Karpas-422 (cell line): ENCODE results near the gene ACAP2. TPM values are rescaled to one million over a fixed set of nuclear protein-coding genes. Genes with fewer than 3 reads are reported as not detected.
"Not testable (repeated sequence)": the region's sequence is repeated elsewhere in the genome, so short reads cannot be mapped to it uniquely, and the experiment has no call there.

ENCODE experiments used
- DNase-seq: peaks from one replicate; pipeline ENCODE4 v3.0.0-alpha.2; 2015
- H2AFZ ChIP-seq: fragments of 200-600 bp; sonication (generic); 2 replicates; pipeline ENCODE4 v1.6.1; 2014; ENCODE audit warnings: antibody characterized with exemption, low read length, mixed read lengths
- H3K27ac ChIP-seq: fragments of 200-600 bp; sonication (generic); 2 replicates; pipeline ENCODE4 v1.5.1; 2014; ENCODE audit warnings: mild to moderate bottlenecking, low read length, moderate library complexity
- H3K27me3 ChIP-seq: fragments of 200-600 bp; sonication (generic); 2 replicates; pipeline ENCODE4 v1.6.1; 2014; ENCODE audit warnings: low read length, mixed read lengths
- H3K36me3 ChIP-seq: fragments of 200-600 bp; sonication (generic); 2 replicates; pipeline ENCODE4 v1.6.1; 2014; ENCODE audit warnings: low read length, mixed read lengths; ENCODE audit not compliant: insufficient read depth
- H3K4me1 ChIP-seq: fragments of 200-600 bp; sonication (generic); 2 replicates; pipeline ENCODE4 v1.6.1; 2014; ENCODE audit warnings: mild to moderate bottlenecking, low read length, mixed read lengths
- H3K4me2 ChIP-seq: fragments of 200-600 bp; sonication (generic); 2 replicates; pipeline ENCODE4 v1.6.1; 2014; ENCODE audit warnings: low read length, low read depth, mild to moderate bottlenecking; ENCODE audit not compliant: poor library complexity, severe bottlenecking
- H3K4me3 ChIP-seq: fragments of 200-600 bp; sonication (generic); 2 replicates; pipeline ENCODE4 v1.5.1; 2014; ENCODE audit warnings: mild to moderate bottlenecking, antibody characterized with exemption, low read length, mixed read lengths
- H3K79me2 ChIP-seq: fragments of 200-600 bp; sonication (generic); 2 replicates; pipeline ENCODE4 v1.6.1; 2014; ENCODE audit warnings: mild to moderate bottlenecking, low read length, mixed read lengths
- H3K9ac ChIP-seq: fragments of 200-600 bp; sonication (generic); 2 replicates; pipeline ENCODE4 v1.6.0; 2014; ENCODE audit warnings: low read length
- H3K9me2 ChIP-seq: fragments of 200-600 bp; sonication (generic), shearing (Covaris generic); replicated peaks from 2 replicates; pipeline ENCODE4 v1.6.0; 2014; ENCODE audit warnings: mild to moderate bottlenecking, low read length, moderate library complexity; ENCODE audit not compliant: insufficient read depth
- H3K9me3 ChIP-seq: fragments of 300-700, 200-600 bp; sonication (generic); 2 replicates; pipeline ENCODE4 v1.6.1; 2014; ENCODE audit warnings: low read length, mixed read lengths
- H4K20me1 ChIP-seq: fragments of 200-600 bp; sonication (generic); 2 replicates; pipeline ENCODE4 v1.6.1; 2014; ENCODE audit warnings: mild to moderate bottlenecking, antibody characterized with exemption, low read length, low read depth; ENCODE audit not compliant: insufficient read depth
- total RNA-seq: library from RNA; depleted of rRNA; stranded (reverse); fragments of >200 nt; shearing (Covaris generic); gene quantifications from 2 replicates; pipeline ENCODE4 v1.2.3, GENCODE V29; 2014; ENCODE audit warnings: low replicate concordance

The ACAP2 gene
- total RNA-seq, 1 experiment from 2014 or later: 260 TPM

DNA sequence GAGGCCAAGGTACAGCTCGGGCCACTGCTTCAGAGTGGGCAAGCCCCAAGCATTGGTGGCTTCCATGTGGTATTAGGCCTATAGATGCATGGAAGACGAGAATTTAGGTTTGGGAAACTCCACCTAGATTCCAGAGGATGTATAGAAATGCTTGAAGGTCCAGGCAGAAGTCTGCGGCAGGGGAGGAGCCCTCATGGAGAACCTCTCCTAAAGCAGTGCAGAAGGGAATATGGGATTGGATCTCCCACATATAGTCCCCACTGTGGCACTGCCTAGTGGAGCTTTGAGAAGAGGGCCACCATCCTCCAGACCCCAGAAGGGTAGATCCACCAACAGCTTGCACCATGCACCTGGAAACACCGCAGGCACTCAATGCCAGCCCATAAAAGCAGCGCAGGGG lies 123.8 kb downstream of the ACAP2 start:
- Histone ChIP-seq H4K20me1 (no peaks in the 10 kb centered on the region), H3K27me3 (no peaks in the 10 kb centered on the region), H3K4me1 (no peaks in the 10 kb centered on the region), H2AFZ (no peak overlapping the region), H3K4me2 (no peak overlapping the region), H3K4me3 (no peak overlapping the region), H3K9me2 (no peaks in the 10 kb centered on the region), H3K36me3 (peaks cover 45% of the 10 kb centered on the region), H3K9ac (no peak overlapping the region), H3K27ac (no peak overlapping the region), H3K9me3 (peaks cover 9% of the 10 kb centered on the region), H3K79me2 (peaks cover 44% of the 10 kb centered on the region)
- no peak for DNase-seq

DNA sequence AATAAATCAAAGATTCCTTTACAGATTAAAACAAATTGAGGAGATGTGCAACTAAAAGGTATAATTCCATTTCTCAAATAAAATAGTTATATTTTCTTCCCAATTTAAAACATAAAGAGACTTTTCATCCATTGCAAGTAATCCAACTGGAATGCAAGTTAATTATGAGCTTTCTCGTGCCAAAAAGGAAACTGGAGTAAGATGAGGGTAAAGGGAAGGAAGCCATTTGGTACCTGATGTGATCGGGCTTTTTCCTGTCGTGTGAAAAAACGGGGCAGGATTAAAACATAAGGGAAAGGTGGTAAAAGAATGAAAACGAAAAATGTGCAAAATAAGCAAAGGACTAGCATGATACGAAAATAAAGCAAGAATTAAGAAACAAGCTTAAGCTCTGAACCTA lies 130.1 kb downstream of the ACAP2 start:
- Histone ChIP-seq H3K4me1 (no peaks in the 10 kb centered on the region), H3K4me3 (no peak overlapping the region), H3K79me2 (peaks cover 20% of the 10 kb centered on the region), H3K4me2 (no peak overlapping the region), H3K9me2 (no peaks in the 10 kb centered on the region), H3K36me3 (no peaks in the 10 kb centered on the region; the same call in 1 of the 2 replicates), H3K27ac (no peak overlapping the region), H3K27me3 (no peaks in the 10 kb centered on the region), H4K20me1 (no peaks in the 10 kb centered on the region), H2AFZ (no peak overlapping the region), H3K9me3 (no peaks in the 10 kb centered on the region), H3K9ac (no peak overlapping the region)
- no peak for DNase-seq

DNA sequence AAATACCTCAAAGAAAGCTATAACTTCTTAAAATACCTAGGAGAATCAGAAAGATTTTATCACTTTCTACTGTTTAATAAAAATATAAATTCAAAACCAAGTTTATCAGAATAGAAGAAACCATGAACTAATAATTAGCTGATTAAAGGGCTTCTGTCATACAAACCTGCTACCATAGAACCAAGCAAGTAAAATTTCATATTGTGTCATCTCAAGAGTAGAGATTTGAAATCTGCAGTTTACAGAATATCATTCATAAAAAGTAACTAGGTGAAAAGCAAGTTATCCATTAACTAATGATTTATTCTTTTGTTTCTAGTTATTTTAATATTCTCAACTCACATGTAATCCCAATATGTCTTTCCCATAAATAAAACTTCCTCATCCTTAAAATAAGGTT lies 135.1 kb downstream of the ACAP2 start:
- Histone ChIP-seq H3K9me2 (no peaks in the 10 kb centered on the region), H3K4me3 (no peak overlapping the region), H3K79me2 (peaks cover 37% of the 10 kb centered on the region), H3K9ac (no peak overlapping the region), H3K4me2 (no peak overlapping the region), H4K20me1 (no peaks in the 10 kb centered on the region), H3K9me3 (no peaks in the 10 kb centered on the region), H3K4me1 (no peaks in the 10 kb centered on the region), H3K27me3 (no peaks in the 10 kb centered on the region), H3K27ac (no peak overlapping the region), H2AFZ (no peak overlapping the region), H3K36me3 (peaks cover 32% of the 10 kb centered on the region; the same call in 1 of the 2 replicates)
- DNase-seq: no peak

DNA sequence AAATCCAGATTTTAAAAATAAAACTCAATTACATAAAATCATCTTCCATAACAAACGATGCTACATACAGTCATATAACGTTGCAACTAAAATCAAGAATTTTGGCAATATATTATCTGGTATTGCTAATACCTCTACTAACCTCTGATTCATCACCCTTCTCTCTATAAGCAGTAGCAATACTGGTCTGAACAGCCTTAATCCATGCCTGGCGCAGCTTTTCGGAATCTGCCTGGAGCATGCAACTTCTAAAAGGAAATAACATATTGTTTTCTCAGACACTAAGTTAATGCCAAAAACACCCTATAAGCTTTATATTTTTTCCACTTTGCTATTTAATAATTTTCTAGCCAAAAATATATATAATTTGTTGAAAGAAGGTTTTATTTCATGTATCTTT lies 136.5 kb downstream of the ACAP2 start:
- Histone ChIP-seq H3K9me2 (no peaks in the 10 kb centered on the region), H3K79me2 (peaks cover 45% of the 10 kb centered on the region), H3K9me3 (no peaks in the 10 kb centered on the region), H4K20me1 (no peaks in the 10 kb centered on the region), H3K4me2 (no peak overlapping the region), H3K27me3 (no peaks in the 10 kb centered on the region), H3K4me3 (no peak overlapping the region), H2AFZ (no peak overlapping the region), H3K36me3 (peaks cover 43% of the 10 kb centered on the region), H3K27ac (no peak overlapping the region), H3K4me1 (no peaks in the 10 kb centered on the region), H3K9ac (no peak overlapping the region)
- DNase-seq: no peak

DNA sequence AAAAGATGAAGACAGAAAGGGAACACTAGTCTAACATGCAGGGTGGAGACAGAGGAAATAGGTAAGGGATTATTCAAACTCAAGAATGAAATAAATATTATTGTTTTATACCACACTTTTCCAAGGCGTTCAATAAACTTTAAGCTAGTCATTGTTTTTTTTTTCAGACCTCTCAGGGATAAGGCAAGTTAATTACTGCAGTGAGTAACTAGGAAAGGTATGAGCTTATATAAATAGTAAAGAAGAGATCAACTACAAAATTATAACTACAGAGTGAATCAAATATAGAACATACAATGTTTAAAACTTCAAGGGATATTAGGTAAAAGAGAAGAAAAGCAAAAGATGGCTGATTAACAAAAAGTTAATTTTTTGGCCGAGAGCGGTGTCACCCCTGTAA lies 140.4 kb downstream of the ACAP2 start:
- peaks cover 50% of the 10 kb centered on the region for H3K36me3 ChIP-seq
- H4K20me1 ChIP-seq: no peaks in the 10 kb centered on the region
- H3K79me2 ChIP-seq: peaks cover 43% of the 10 kb centered on the region

DNA sequence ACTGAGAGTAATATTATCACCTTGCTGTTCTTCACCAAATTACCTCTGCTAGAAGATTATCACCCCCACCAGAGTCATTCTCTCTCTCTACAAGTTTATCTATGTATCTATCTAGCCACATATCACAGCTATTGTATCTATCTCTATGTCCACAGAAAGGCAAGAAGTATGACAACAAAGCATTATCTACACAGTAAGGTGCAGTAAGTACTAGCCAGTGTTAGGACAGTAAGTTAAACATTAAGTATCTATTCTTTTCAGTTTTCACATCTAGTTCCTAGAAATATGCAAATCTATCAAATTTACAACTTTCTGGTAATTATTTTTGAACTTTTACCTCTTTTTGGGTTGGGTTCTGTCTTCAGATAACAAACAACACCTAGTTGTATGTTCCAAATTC lies 145.4 kb downstream of the ACAP2 start:
- Histone ChIP-seq H3K4me3 (no peak overlapping the region), H3K9me2 (no peaks in the 10 kb centered on the region), H3K79me2 (peaks cover 26% of the 10 kb centered on the region), H3K27ac (no peak overlapping the region), H3K4me1 (peaks cover 12% of the 10 kb centered on the region), H4K20me1 (no peaks in the 10 kb centered on the region), H3K9ac (no peak overlapping the region), H3K36me3 (peaks cover 44% of the 10 kb centered on the region), H3K4me2 (no peak overlapping the region), H3K27me3 (no peaks in the 10 kb centered on the region), H2AFZ (no peak overlapping the region), H3K9me3 (no peaks in the 10 kb centered on the region)
- DNase-seq: no peak

More for the DNA sequence above, 140.4 kb downstream of the ACAP2 start:
- no peaks in the 10 kb centered on the region for H3K9me2 ChIP-seq
- H2AFZ ChIP-seq: no peak overlapping the region
- no peak for DNase-seq
- H3K27me3 ChIP-seq: no peaks in the 10 kb centered on the region
- no peak overlapping the region for H3K9ac ChIP-seq
- no peak overlapping the region for H3K4me3 ChIP-seq
- H3K9me3 ChIP-seq: no peaks in the 10 kb centered on the region
- peaks cover 6% of the 10 kb centered on the region for H3K4me1 ChIP-seq
- H3K27ac ChIP-seq: no peak overlapping the region
- H3K4me2 ChIP-seq: no peak overlapping the region

DNA sequence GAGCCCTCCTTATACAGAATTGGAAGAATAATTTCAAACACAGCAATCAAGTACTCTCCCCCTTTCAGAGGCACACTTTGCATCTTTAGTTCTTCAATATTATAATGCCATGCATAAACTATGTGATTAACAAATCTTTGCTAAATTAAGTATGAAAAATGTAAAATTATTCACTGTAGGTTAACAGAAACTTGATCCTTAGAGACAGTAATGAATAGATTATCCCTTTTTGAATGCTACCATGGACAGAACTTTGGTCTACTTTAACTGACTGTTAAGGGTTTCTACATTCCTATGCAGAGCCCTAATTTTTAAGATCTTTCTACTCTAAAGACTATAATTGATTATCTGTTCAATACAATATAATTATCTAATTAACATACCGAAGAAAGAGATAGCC lies 146.2 kb downstream of the ACAP2 start:
- Histone ChIP-seq H4K20me1 (no peaks in the 10 kb centered on the region), H3K36me3 (peaks cover 43% of the 10 kb centered on the region), H3K4me1 (peaks cover 12% of the 10 kb centered on the region), H3K9me3 (no peaks in the 10 kb centered on the region), H3K79me2 (peaks cover 21% of the 10 kb centered on the region), H3K9ac (no peak overlapping the region), H3K9me2 (no peaks in the 10 kb centered on the region), H3K27ac (no peak overlapping the region), H2AFZ (no peak overlapping the region), H3K4me3 (no peak overlapping the region), H3K27me3 (no peaks in the 10 kb centered on the region), H3K4me2 (no peak overlapping the region)
- no peak for DNase-seq

DNA sequence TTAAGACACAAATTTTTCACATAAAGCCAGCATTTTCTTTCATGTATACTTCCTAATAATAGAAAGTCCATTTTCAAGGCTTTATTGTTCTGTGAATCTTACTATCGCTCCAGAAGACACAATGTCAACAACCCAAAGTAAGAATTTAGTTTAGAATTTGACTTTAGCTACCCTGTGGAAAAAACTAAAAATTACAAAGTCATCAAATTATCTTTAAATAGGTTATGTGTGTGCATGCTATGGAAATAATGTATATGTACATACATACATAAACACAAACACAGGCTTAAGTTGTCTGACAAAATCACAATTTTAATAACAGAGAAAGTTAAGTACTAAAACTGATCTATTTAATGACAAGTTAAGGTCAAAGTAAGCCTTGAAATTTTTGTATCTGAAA lies 151.7 kb downstream of the ACAP2 start:
- Histone ChIP-seq H4K20me1 (no peaks in the 10 kb centered on the region), H3K36me3 (peaks cover 69% of the 10 kb centered on the region), H3K27me3 (no peaks in the 10 kb centered on the region)

DNA sequence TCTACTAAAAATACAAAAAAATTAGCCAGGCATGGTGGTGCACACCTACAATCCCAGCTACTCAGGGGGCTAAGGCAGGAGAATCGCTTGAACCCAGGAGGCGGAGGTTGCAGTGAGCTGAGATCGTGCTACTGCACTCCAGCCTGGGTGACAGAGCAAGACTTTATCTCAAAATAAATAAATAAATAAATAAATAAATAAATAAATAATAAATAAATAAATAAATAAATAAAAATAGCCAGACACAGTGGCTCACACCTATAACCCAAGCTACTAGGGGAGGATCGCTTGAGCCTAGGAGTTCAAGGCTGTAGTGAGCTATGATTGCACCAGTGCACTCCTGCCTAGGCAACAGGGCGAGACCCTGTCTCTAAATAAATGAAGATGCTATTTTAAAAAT lies 152.2 kb downstream of the ACAP2 start:
- not testable (repeated sequence) for H3K4me1 ChIP-seq, H2AFZ ChIP-seq, DNase-seq, H3K27ac ChIP-seq, H3K9me3 ChIP-seq, H3K4me2 ChIP-seq, H4K20me1 ChIP-seq, H3K27me3 ChIP-seq, H3K4me3 ChIP-seq, H3K9ac ChIP-seq, H3K9me2 ChIP-seq
- H3K36me3 ChIP-seq: peaks cover 67% of the 10 kb centered on the region
- H3K79me2 ChIP-seq: peaks cover 17% of the 10 kb centered on the region; the same call in 1 of the 2 replicates

More for the DNA sequence above, 151.7 kb downstream of the ACAP2 start:
- Histone ChIP-seq H3K9me3 (no peaks in the 10 kb centered on the region), H3K4me3 (no peak overlapping the region), H3K79me2 (peaks cover 20% of the 10 kb centered on the region; the same call in 1 of the 2 replicates), H2AFZ (no peak overlapping the region), H3K27ac (no peak overlapping the region), H3K9me2 (no peaks in the 10 kb centered on the region), H3K4me2 (no peak overlapping the region), H3K9ac (no peak overlapping the region), H3K4me1 (no peaks in the 10 kb centered on the region)
- DNase-seq: no peak
